Measurements from ENCODE around the gene GBA2. TPM values are rescaled to one million over a fixed set of nuclear protein-coding genes. Genes with fewer than 3 reads are reported as not detected.

GBA2 gene
- total RNA-seq, 1 donor from 2014 or later: 161 TPM

DNA sequence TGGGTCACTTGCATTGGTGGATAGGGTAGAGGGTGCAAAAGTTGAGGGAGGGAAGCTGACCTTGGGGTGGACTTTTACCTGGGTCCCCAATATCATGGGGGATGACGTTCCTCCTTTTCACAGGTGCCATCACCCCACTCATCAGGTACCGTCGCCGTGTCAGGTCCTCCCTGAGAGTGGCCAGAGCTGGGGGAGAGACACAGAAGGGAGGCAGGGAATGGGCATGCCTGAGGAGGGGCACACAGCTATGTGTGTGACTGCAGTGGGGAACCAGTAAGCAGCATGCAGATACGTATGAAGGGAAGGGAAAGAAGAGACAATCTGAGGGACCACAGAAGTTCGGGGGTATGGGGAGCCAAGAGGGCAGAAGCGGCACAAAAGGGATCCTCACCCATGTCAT, 10.1 kb downstream of the GBA2 start:
- DNase-seq (ENCODE audit: low spot score): no peak

DNA sequence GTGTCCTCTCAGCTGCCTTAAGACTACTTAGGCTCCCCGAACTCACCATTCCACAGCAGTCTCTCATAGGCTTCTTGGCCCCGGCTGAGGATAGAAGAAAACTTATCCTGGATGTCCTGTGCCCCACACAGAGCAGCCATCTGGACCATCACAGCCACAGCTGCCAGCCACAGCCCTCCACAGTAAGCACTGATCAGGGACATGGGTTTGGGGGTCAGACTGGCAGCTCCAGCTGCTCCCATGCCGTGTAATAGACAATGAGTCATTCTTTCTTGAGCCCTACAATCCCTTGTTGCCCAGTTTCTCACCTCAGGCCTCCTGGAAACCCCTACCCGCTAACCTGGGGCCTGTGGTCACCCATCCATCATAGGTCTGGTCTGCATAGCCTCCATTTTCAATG, 10.8 kb downstream of the GBA2 start:
- no peak for DNase-seq (ENCODE audit: low spot score)

DNA sequence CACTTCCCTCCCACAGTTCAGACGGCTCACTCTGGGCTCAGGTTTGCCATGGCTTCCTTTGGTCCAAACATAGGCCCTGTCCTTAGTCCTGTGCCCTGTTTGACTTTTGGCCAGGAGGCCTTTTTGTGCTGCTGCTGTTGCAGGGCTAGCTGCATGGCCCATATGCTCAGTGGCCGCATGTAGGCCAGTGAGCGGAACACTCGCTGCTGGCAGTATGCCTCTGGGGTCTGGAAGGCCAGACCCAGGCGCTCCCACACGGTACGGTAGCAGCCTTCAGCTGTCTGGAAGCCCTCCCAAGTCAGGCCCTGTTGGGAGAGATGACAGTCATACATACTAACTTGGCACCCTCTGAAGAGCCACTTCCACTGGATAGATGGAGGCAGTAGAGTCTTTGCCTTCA, 11.9 kb downstream of the GBA2 start:
- DNase-seq (ENCODE audit: low spot score): no peak

DNA sequence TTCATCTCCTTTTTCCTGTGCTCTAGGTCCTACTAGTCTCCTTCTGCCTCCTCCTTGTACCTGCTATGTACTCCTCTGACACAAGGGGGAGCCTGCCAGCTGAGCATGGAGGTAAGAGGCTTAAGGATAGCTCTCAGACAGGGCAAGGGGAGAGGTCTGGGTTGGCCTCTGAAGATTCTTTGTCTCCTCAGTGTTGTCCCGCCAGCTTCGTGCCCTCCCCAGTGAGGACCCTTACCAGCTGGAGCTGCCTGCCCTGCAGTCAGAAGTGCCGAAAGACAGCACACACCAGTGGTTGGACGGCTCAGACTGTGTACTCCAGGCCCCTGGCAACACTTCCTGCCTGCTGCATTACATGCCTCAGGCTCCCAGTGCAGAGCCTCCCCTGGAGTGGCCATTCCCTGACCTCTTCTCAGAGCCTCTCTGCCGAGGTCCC, 12.8 kb downstream of the GBA2 start:
- DNase-seq (ENCODE audit: low spot score): peak; percentile 68

DNA sequence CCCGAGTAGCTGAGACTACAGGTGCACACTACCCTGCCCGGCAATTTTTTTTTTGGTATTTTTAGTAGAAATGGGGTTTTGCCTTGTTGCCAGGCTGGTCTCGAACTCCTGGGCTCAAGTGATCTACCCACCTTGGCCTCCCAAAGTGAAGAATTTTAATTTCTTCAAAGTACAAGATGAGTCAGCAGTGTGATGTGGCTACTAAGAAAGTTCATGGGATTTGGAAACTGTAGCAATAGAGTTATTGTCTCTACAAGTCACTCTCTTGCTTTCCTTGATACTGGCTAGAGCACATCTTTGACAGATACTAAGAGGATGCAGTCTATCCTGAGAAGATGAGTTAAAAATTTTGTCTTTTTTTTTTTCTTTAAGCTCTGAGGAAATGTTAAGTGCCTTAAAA, 14.9 kb downstream of the GBA2 start:
- DNase-seq (ENCODE audit: low spot score): no peak

DNA sequence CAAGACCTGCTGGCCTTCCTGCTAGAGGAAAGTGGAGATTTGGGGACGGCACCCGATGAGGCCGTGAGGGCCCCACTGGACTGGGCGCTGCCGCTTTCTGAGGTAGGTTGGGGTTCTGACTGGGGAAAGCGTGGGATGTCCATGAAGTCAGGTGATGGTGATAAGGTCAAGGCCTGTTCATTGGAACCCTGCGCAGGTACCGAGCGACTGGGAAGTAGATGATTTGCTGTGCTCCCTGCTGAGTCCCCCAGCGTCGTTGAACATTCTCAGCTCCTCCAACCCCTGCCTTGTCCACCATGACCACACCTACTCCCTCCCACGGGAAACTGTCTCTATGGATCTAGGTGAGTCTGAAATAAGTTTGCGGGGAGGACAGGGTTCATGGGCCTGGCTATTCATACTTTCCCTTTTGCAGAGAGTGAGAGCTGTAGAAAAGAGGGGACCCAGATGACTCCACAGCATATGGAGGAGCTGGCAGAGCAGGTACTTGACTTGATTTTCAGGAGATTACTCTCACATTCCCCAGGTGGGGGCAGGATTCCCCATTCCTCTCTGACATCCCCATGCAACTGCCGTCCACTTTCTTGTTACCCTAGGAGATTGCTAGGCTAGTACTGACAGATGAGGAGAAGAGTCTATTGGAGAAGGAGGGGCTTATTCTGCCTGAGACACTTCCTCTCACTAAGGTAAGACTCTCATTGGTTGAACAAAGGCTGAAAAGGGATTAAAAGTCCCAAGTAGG, 16.1 kb downstream of the GBA2 start:
- DNase-seq (ENCODE audit: low spot score): peak; percentile 23

DNA sequence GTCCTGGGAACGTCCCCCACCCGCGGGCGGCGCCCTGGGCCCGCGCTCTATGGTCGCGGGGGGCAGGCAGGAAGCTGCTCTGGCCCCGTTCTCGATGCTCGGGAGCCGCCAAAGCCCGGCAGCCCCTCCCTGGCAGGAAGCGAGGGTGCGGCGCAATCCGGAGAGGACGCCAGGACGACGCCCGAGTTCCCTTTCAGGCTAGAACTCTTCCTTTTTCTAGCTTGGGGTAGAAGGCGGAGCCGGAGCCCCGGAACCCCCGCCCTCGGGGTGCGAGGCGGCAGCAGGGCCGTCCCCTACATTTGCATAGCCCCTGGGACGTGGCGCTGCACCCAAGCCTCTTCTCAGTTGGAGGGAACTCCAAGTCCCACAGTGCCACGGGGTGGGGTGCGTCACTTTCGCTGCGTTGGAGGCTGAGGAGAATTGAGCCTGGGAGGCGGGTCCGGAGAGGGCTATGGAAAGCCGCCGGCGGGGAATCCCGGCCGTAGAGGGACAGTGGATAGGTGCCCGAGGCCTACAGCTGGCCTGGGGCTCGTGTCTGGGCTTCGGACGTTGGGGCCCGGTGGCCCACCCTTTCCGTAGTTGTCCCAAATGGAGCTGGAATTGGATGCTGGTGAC, 16.7 kb downstream of the GBA2 start, which contains the start of the genes CREB3 and TLN1:
CREB3 (plus strand) TSS at position 482 of the 615 bp plus-strand sequence; CDS start at position 589, 107 bp downstream.
TLN1 (minus strand) TSS at position 11 of the 615 bp plus-strand sequence. CDS start 6,501 bp downstream, outside the sequence.
- peak; percentile 99 for DNase-seq (ENCODE audit: low spot score)

DNA sequence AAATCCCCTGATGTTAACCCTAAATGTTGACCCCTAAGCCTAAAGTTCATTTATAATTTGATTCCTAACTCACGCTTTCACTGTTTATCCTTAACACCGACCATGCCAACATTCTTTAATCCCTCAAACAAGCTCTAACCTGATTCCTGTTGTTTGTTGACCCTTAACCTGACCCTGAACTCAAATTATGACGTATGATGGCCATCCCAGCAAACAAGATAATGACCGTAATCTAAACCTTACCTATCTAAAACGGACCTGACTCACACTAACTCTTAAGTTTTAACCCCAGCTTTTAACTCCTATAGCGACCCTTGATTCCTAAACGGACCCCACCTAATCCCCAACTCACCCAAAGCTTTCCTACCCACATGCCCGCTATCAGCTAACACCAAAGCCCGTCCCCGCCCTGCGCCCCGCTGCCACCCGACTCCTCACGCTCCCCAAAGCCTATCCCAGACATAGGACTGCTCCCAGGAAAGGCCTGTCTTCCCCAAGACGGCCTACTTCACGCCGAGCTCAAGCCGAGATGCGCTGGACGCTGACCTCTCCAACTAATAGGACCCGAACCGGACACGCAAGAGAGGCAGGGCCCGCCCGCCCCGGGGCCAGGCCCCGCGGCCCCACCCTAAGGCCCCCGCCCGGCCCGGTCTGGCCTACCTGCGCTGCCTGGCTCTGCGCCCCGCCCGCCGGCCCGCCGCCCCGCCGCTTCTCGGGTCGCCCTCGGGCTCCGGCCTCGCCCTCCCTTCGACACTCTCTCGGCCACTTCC, 17.4 kb downstream of the GBA2 start:
- DNase-seq (ENCODE audit: low spot score): no peak

DNA sequence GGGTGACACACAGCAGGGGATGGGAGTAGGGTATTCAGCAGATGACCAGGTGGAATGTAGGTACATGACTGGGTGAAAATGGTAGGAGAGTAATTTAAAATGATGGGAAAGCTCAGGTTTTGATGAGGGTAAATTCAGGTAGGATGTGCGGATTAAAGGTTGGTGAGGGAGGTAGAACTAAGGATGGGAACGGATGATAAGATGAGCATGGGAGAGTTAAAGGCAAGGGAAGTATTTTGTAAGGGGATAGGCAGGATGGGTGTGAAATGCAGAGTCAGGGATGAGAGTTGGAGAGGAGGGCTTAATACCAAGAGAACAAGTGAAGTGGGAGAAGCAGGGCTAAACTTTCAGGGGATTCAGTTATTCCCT, 18.6 kb downstream of the GBA2 start:
- DNase-seq (ENCODE audit: low spot score): no peak

DNA sequence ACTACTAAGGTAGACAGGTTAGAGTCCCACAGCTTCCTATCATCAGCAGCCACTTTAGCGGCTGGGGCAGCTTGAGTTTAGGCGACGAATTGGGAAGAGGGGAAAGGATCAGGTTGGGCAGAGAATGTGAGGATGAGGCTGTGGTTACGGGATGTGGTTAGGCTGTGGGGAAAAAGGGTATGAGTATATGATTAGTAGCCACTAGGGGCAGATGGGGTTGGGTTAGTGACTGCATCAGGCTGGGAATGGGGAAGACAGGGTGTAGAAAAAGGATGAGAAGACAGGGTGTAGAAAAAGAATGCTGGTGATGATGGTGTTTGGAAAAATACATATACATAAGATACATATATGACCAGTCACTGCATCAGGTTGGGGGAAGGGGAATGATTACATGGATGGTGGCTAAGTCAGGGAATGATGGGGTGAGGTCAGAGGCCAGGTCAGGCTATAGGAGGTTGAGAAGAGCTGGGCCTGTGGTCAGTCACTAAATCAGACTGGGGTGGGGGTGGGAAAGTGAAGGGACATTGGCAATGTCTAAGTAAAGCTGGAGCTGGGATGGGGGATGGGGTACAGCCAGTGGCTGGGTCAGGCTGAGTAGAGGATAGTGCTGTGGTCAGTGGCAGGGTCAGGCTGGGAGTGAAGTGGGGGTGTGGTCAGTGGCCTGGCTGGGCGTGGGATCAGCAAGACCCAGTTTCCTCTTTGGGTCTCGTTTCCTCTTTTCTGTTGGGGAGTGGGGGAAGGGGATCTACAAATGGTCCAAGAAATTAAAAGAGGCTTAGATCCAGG, 19.1 kb downstream of the GBA2 start:
- DNase-seq (ENCODE audit: low spot score): peak; percentile 57

DNA sequence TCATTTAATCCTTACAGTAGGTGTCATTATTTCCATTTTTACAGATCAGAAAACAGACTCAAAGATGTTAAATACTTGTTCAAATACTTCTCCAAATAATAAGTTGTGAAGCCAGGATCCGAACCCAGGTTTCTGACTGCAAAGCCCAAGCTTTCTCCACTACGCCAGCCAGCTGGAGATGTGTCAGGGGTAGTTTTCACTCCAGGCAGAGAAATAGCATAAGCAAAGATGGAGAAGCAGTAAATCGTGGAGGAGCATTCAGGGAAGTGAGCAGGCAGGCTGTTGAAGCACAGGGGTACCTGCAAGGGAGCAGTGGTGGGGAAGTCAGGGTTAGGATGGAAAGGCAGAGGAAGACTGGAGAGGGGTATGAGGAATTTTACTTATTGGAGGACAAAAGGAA, 19.9 kb downstream of the GBA2 start:
- DNase-seq (ENCODE audit: low spot score): no peak

DNA sequence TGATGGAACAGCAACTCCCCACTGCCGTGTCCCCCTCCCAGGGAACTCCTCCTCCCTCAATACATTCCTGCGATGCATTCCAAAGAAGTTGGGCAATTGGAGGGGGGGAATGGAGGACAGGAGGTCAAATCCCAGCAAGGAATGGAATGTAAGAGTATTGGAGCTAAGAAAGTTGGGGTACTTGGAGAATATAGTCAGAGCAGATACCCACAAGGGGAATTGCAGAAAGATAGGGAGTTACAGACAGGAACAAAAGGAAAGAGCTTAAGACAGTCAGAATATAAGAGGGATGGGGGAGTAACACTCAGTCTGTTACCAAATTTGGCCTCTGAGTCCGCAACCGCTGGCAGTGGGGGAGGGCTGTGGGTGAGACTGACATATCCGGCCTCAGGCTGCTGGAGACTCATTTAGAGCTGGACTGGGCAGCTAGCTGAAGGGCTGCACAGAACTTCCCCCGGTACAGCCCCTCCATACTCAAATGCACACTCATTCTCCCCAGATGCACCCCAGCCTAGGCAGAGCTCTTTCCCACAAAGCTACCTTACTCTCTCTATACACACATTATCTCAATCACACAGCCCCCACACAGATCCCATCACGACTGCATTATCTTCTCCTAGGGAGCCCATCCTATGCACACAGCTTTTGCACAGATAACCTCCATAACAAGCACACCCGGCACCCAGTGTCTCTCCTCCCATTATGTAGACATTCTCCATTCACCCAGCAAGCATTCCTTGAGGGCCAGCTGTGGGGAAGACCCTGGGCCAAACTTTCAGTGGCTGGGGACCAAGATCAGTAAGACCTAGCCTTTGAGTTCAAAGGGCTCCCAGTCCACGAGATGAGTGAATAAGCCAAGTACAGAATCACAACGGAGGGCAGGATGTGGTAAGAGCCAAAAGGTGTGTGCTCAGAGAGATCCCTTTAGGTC, 20.7 kb downstream of the GBA2 start:
- peak; percentile 70 for DNase-seq (ENCODE audit: low spot score)

DNA sequence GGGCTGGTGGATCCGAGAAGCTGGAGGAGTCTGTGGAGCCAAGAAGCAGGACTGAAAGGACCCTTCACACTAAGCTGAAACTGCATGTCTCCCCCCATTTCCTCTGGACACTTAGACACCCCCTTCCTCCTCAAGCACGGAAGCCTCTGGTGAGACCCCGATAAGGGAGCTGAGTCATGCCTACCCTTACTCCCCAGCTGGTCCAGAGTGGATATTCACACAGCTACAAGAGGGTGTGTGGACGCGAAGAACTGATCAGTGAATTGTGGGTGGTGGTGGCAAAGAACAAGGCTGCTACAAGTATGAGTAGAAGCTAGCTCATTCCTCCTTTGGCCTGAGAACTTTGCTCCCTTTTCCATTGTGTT, 21.4 kb downstream of the GBA2 start:
- DNase-seq (ENCODE audit: low spot score): no peak

DNA sequence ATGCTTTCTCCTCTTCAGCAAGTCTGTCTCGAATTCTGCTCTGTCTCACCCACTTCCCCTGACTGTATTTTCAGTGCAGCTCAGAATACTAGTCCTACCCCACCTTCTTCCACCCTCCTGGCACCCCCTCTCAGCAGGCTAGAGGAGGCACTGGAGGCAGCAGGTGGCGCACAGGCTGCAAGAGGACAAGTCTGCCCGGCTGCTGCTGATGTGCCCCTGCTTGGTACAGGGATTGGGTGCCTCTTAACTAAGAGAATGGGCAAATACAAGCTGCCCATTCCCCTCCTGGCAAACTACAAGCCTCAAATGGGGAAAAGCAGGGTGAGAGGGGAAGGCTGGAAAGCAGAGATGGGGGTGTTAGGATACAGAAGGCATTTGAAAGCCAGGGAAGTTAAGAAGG, 22.1 kb downstream of the GBA2 start:
- peak; percentile 33 for DNase-seq (ENCODE audit: low spot score)

DNA sequence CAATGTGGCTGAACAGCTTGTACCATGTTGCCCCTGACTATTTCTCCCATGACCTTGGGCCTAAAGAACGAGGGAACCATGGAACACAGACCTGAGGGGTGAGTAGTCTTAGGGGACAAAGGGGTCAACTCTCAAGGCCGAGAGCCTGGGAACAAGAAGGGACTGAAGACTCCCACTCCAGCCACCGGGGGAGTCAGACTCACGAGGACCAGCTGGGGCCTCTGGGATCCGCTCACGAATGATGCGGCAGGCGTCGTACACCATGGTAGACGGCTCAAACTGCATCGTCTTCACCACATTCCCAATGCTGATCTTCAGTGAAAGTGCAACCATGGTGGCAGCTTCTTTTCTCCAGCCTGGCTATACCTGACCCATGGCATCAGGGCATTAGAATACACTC, 23.7 kb downstream of the GBA2 start:
- DNase-seq (ENCODE audit: low spot score): no peak

DNA sequence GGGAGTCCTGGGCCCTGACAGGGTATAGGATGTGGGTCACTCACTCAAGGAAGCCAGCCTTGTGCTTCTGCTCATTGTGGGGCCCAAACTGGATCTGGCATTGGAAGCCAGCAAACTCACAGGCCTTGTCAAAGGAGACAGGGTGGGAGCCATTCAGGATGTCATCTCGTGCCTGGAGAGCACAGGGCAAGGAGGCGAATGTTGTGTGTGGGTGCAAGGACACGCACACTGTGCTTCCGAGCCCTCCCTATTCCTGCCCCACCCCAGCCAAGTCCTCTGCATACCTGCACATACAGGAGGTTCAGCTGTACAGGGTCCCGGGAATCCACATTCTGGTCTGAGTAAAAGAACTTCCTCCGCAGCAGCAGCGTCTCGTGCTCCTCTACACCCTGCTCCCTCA, 25.1 kb downstream of the GBA2 start:
- DNase-seq (ENCODE audit: low spot score): no peak

DNA sequence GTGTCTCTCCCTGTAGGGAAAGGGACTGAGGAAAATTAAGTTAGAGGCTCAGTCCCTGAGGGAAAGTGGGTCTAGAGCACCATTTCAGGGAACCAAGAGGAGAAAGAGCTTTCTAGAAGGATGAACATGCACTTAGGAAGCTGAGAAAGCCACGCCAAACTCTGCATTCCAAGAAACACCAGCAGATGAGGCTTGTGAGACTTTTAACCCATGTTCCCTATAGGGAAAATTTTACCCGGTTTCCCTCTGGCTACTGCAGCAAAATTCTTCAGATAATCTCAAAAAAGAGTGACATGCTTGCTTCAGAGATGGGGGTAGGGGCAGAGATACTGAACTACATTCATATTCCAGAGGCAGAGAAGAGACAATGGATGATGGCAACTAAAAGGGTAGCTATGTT, 25.6 kb downstream of the GBA2 start:
- DNase-seq (ENCODE audit: low spot score): no peak

DNA sequence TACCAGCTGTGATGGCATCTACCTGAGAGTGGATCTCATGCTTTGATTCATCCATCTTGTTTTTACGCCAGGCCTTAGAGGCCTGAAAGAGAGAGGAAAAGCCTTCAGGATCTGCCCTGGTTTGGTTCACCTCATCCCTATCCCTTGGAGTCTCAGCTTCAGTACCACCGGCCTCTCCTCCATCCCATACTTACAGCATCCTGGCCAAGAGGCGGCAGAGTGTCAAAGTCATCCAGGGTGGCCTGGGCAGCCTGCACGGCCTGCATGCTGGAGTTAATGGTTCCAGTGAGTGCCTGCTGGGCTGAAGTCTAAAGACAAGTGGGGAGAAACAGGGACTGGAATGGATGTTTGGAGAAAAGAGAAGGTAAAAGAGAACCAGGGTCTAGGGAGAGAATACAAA, 29.5 kb downstream of the GBA2 start:
- no peak for DNase-seq (ENCODE audit: low spot score)

DNA sequence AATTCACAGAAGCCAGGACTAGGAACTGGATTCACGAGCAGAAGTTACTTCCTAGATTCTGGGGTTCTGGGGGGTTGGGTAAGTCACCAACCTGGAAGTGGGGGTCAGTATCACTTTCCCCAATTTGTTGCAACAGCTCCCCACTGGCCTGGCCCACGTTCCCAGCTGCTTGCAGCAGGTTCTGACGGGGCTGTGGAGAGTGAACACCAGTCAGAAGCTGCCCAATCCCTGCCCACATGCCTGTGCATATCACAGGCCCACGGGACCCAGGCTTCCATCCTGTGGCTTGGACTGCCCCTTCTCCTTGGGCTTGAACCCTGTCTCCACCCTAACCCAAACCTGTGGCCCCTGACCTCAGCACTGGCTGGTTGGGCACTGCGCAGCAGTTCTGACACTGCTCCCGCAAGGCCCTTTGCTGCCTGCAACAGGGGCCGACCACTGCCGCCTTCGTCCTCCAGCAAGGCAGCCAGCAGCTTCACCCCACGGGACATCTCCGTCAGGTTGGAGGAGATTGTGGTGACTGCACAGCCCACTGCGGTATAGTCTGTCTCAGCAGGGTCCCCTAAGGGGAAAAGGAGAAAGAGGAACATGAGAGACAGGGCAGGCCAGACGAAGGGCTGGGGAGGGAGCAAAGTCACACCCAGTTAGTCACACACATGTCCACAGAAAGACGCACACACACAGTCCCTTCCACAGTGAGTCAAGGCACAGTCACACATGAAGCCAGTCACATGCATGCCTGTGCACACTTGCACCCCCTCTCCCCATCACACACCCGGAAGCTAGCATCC, 30.1 kb downstream of the GBA2 start:
- no peak for DNase-seq (ENCODE audit: low spot score)

Data from mucosa of gallbladder (tissue), 1 donor.